ENCODE data around the gene HOXB7. TPM values are rescaled to one million over a fixed set of nuclear protein-coding genes. Genes with fewer than 3 reads are reported as not detected.

HOXB7 gene
- total RNA-seq, 4 donors from 2014 or later, result 0.38 to 0.64 TPM; not detected in 2

DNA sequence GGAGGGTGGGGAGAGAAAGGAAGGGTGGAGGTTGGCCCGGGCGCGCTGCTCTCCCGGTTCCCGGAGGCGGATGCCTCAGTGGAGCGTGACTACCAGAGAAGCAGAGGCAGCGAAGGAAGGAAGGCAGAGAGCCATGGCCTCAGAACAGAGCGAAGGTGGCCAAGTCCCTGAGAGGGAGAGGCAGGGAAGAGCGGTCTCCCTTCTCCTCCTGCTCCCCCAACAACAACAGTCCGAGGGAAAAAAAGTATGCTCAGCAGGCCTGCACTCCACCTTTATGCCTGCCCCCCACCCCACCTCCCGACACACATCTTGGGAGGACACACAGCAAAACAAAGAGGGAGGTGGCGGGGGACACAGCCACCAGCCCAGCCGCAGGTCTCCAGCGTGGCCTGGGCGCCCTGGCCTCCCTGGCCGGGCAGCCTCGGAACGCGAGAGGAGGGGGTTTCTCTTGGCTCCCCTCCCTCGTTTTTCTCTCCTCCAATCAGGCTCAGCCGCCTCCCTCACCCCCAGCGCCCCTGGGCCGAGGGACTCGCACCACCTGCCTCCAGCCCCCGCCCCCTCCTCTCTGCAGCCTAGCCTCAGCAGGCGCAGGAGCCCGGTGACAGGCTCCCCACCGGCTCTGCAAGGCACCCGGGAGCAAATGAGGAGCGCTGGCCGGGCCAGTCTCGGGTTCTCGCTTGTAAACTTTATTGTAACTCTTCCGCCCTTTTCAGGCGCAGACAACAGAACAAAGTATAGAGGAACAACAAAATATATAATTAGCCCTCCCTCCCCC, 1.1 kb upstream of the HOXB7 start:
- intact Hi-C loops (cut with DNase I), result no loop called here

DNA sequence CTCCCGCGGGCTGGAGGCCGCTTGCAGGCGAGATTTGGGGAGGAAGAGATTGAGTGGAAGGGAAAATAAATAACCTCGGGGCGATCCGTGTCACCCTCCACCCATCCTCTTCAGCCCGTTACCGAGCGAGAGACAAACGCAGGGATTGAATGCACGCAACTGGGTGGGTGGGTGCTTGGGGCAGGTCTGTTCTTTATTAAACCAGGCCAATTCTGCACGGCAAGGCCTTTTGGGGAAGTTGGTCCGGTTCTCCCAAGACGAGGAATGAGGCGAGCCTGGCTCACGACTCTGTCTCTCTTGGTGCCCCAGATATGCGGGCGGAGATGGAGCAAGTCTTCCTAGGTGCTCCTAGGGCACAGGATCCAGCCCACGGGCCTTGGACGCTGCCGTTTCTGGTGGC, 396 bp upstream of the HOXB7 start:
- 2 to 17% methylated on average over 10 to 15 of the region's 22 CpGs for WGBS, 2 donors
- Histone ChIP-seq H3K27ac (peak overlapping the region in 1 of 4 donors; percentile 64), H3K36me3 (no peaks in the 10 kb centered on the region), H3K4me3 (peak overlapping the region; percentile 38 to 67 (median 47)), H3K27me3 (peaks cover 44 to 100% (median 86%) of the 10 kb centered on the region in 4 donors), H3K4me1 (peaks cover 13 to 48% (median 40%) of the 10 kb centered on the region in 3 donors), H3K9me3 (no peaks in the 10 kb centered on the region)
- intact Hi-C loops (cut with DNase I), result no loop called here
- DNase-seq, result no peak
- TF ChIP-seq POLR2A (IDR thresholded peaks at IDR 0.05), result no peak
- TF ChIP-seq, protein P1, sequence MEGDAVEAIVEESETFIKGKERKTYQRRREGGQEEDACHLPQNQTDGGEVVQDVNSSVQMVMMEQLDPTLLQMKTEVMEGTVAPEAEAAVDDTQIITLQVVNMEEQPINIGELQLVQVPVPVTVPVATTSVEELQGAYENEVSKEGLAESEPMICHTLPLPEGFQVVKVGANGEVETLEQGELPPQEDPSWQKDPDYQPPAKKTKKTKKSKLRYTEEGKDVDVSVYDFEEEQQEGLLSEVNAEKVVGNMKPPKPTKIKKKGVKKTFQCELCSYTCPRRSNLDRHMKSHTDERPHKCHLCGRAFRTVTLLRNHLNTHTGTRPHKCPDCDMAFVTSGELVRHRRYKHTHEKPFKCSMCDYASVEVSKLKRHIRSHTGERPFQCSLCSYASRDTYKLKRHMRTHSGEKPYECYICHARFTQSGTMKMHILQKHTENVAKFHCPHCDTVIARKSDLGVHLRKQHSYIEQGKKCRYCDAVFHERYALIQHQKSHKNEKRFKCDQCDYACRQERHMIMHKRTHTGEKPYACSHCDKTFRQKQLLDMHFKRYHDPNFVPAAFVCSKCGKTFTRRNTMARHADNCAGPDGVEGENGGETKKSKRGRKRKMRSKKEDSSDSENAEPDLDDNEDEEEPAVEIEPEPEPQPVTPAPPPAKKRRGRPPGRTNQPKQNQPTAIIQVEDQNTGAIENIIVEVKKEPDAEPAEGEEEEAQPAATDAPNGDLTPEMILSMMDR (IDR thresholded peaks at IDR 0.05), result no peak

More for the DNA sequence above, 1.1 kb upstream of the HOXB7 start:
- Histone ChIP-seq H3K27ac (no peak overlapping the region), H3K4me1 (peaks cover 13 to 48% (median 40%) of the 10 kb centered on the region in 3 donors), H3K36me3 (no peaks in the 10 kb centered on the region), H3K9me3 (no peaks in the 10 kb centered on the region), H3K27me3 (peaks cover 50 to 100% (median 84%) of the 10 kb centered on the region in 4 donors), H3K4me3 (peak overlapping the region in 3 of 4 donors; percentile 43 to 67 (median 51))
- no peak for DNase-seq
- TF ChIP-seq POLR2A (IDR thresholded peaks at IDR 0.05), result no peak
- TF ChIP-seq, protein P1 (IDR thresholded peaks at IDR 0.05), result no peak
- 10 to 11% methylated on average over 13 to 29 of the region's 36 CpGs for WGBS, 2 donors

DNA sequence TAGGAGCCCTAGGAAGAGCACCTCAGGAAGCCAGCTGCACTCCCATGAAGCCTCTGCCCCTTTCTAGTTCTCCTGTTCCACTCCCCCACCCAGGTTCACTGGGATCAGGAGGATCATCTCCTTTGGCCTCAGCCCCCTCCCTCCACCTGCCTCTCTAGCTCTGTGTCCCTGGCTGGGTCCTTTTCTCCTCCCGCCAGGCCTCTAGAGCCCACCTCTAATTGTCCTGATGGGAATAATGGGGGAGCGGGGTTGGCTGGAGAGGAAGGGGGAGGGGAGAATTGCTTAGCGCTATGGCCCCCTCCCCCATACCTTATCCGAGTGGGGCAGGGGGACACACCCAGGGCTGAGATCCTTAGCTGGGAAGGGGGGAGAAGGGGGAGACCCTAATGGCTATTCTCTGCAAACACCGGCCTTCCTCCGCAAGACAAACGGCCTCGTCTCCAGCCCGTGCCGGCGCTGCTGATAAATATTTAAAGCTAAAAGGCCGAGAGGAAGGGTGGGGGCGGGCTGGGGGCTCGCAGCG, 997 bp downstream of the HOXB7 start:
- no peak overlapping the region for H3K27ac ChIP-seq
- WGBS, 2 donors, result 40% methylated on average over 1 of the region's 15 CpGs; no CpG with 5 or more reads in 1 of the 2 donors
- intact Hi-C loops (cut with DNase I), result no loop called here

DNA sequence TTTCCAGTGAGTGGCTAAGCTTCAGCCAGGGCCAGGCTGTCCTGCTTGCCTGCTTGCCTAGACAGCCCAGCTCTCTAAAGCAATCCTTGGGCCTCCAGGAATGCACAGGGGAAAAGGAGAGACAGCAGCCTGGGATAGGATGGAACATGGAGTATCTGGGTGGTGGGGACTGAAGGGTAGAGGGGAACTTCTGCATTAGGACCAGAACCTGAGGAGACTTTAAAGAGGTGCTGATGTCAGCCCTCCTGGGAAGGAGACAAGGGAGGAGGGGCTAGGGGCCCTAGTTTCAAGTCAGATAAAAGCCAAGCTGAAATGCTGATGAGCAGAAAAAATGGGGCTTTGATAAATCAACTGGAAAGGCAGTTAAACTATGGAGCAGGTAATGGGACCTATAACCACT, 1.8 kb downstream of the HOXB7 start:
- Histone ChIP-seq H3K9me3 (no peaks in the 10 kb centered on the region), H3K27me3 (peaks cover 50 to 100% (median 84%) of the 10 kb centered on the region in 4 donors), H3K36me3 (no peaks in the 10 kb centered on the region), H3K4me3 (no peak overlapping the region), H3K4me1 (peaks cover 13 to 47% (median 37%) of the 10 kb centered on the region in 3 donors), H3K27ac (no peak overlapping the region)
- intact Hi-C loops (cut with DNase I), result no loop called here
- TF ChIP-seq POLR2A (IDR thresholded peaks at IDR 0.05), result no peak
- TF ChIP-seq, protein P1 (IDR thresholded peaks at IDR 0.05), result no peak
- no peak for DNase-seq

More for the DNA sequence above, 997 bp downstream of the HOXB7 start:
- peaks cover 13 to 48% (median 40%) of the 10 kb centered on the region in 3 donors for H3K4me1 ChIP-seq
- H3K9me3 ChIP-seq, result no peaks in the 10 kb centered on the region
- peak overlapping the region; percentile 38 to 67 (median 47) for H3K4me3 ChIP-seq
- no peak for TF ChIP-seq POLR2A (IDR thresholded peaks at IDR 0.05)
- TF ChIP-seq, protein P1 (IDR thresholded peaks at IDR 0.05), result no peak
- H3K27me3 ChIP-seq, result peaks cover 50 to 100% (median 86%) of the 10 kb centered on the region in 4 donors
- H3K36me3 ChIP-seq, result no peaks in the 10 kb centered on the region
- no peak for DNase-seq

DNA sequence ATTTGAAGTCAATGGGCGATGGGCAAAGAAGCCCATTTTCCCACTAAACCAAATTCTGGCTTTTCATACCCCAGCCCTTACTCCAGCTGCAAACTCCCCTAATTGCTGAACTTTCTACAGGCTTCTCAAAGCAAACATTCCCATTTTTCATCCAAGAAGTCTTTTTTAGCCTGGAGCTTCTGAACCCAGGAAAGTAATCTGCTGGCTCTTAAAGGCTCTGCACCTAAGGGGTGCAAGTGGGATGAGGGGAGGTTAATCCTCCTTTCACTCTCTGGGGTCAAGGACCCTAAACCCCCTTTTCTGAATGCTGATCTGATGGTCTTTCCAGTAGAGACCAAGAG, 2.4 kb downstream of the HOXB7 start:
- 71 to 100% methylated on average over 1 of the region's 1 CpG for WGBS, 2 donors
- Histone ChIP-seq H3K27ac (no peak overlapping the region), H3K4me3 (no peak overlapping the region), H3K27me3 (peaks cover 44 to 100% (median 82%) of the 10 kb centered on the region in 4 donors), H3K9me3 (no peaks in the 10 kb centered on the region), H3K36me3 (no peaks in the 10 kb centered on the region), H3K4me1 (peaks cover 12 to 47% (median 31%) of the 10 kb centered on the region in 3 donors)
- no peak for DNase-seq
- TF ChIP-seq, protein P1 (IDR thresholded peaks at IDR 0.05), result no peak
- no peak for TF ChIP-seq POLR2A (IDR thresholded peaks at IDR 0.05)
- intact Hi-C loops (cut with DNase I), result no loop called here
